HG03108 (cell line): ENCODE measurements around the gene AMPD3.

Source experiments
- ATAC-seq: cut with Tn5 transposase; IDR thresholded peaks from one replicate; pipeline ENCODE4 v1.9.1; 2021; ENCODE audit warnings: moderate library complexity; ENCODE audit not compliant: unreplicated experiment

Gene AMPD3

DNA sequence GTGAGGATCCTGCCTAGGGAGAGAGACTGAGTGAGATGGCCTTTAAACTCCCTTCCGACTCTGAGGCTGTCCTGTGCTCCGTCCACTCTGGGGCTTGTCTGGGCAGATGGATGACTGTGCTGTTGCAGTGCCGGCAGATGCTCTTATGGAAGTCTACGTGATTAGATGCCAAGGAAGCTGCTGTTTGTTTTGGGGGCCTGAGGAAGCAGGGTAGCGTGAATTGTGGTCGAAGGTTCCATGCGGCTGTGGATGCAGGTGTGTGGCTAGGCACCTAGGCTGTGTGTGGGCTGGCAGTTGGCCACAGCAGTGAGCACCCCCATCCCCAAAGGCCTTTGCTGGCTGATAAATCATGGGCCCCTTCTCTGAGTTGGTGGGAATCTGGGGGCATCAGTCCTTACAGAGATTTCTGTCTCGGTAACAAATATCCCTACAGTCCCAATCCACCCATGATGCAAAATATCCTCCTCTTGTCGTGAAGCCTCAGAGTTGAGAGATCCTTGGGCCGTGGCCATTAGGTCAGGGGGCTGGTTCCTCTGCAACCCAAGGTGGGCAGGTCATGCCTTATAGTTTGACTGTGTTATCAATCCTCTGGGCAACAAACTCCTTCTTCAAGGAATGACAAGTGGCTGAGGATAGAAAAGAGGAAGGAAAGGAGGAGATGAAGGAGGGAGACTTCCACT is 31.2 kb downstream of the AMPD3 start:
- ATAC-seq, result no peak

DNA sequence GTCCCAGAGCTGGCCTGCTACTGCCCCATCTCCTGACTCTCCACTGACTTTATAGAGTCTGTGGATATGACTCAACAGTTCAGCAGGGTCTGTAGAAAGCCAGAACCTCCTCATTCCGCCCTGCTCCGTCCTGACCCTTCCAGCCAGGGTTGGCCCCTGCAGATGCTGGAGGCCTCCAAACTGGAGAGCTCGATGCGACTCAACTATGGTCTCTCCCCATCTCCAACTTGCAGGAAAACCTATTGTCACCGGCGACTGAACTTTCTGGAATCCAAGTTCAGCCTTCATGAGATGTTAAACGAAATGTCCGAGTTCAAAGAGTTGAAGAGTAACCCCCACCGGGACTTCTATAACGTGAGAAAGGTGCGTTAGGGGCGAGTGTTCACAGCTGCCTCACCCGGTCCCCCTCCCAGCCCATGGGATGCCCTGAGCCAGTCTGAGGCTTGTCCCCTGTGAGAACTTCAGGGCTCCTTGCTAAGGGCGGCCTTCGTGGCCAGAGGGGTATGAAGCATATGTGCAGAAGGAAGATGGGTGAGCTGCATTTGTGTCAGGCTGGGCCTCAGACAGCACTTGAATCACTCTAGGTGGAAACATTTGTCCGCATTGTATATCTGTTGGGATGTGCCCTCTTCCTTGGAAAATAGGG is 32.1 kb downstream of the AMPD3 start:
- no peak for ATAC-seq

DNA sequence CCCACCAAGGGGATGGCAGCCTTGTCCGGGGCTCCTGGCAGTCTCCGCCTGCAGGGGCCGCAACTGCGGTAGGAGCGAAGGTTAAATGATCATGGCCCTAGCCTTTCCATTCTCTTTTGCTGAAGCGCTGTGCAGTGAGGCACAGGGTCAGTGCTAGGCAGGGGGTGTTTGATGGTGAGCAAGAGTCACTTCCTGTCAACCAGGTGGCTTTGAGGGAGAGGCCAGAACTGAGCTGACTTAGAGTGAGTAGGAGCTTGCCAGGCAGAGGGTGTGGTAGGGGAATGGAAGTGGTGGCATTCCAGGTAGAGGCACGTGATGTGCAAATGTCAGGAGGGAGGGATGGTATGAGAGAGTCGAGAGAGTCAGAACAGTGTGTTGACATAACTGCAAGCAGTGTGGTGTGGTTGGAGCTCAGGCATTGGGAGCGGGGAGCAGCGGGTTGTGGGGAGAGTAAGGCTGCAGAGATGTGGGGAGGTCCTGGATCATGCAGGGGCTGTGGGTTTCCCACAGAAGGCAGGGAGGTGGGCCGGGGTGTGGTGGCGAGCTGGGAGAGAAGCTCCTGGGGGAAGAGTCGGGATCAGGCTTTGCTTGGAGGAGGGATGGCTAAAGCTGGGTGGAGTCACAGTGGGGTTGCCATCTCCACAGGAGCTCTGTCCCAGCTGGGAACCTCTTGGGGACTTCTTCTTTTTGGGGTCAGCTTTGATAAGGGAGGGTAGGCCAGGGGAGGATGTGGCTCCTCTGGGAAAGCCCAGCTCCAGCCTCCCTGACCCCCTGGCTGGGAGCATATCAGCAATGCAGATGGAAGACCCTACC is 33.3 kb downstream of the AMPD3 start:
- no peak for ATAC-seq

DNA sequence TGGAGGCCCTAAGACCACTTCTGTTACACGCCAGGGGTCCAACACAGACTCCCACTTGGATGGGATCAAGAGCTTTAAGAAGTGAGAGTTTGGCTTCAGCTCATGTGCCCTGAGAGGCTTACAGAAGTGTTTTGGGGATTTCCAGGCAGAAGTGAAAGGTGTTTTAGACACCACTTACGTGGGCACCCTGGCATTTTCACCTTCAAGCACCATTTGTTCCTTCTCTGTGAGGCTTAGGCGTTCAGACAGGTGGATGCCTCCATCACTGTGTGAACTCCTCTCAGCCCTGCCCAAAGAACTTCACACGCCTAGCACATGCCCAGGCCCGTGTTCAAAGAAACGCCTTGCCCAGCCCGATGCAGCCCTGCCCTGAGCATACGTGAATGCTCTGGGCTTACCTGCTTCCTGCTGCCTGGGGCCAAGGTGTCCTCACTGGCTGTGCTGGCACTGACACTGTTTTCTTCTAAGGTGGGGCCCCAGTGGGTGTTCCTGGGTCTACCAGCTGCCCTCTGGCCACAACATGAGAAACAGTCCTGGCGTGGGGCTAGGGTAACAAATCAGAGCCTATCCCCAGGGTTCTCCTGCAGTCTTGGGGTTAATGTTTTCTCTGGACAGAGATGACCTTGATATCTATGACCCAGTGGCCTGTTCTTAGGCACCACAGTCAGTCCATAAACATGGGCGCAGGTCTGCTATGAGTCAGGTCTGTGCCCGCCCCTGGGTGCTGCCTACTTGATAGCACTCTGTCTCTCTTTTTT is 34.0 kb downstream of the AMPD3 start:
- peak; percentile 59 for ATAC-seq

DNA sequence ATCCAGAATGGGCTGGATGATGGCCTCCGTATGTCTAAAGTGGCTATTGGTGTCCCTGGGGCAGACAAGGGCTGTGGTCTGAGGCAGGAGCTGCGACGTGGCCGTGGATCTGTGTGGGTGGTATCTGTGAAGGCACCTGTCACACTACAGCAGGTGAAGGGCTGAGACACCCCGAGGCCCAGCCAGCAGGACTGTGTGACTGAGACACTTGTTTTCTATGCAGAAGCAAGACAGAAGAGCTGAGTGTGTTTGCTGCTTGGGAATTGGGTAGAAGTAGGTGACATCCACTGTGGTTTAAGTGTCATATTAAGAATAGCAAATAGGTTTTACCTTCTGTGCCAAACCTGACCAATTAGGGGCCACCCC is 35.0 kb downstream of the AMPD3 start:
- no peak for ATAC-seq

DNA sequence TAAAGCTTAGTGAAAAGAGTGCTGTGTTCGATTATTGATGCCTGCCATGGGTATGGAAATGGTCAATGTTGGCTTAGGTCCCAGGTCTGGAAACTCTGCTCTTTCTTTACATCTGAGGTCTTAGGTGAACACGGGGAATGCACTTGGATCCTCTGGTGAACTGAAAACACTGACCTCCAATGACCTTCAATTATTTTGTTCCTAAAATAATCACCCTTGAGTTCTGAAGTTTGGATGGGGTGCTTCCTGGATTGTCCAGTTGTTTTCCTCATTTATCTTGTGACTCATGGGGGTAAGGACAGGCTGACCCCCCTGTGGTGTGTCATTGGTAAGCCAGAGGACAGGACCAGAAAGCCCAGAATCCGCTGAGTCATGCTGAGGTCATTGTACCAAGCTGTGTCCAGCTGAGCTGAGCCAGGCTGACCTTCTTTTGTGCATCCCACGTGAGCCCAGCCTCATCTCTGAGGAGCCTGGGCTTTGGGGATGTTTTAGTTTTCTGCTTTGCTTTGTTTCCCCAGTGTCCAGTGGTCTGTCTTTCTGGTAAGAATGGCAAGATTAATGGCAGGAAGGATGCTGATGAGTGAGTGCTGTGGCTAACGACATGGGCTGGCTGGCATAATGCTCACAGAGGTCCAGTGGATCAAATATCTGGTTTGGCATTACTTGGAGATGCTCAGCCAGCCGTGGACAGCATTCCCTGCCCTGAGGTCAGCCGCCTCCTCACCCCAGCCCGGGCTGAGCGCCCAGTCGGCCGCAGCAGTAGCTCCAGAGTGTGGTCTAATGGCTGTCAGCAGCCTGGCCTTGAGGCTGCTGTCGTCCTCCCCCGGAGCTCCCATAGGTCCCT is 35.6 kb downstream of the AMPD3 start:
- no peak for ATAC-seq

DNA sequence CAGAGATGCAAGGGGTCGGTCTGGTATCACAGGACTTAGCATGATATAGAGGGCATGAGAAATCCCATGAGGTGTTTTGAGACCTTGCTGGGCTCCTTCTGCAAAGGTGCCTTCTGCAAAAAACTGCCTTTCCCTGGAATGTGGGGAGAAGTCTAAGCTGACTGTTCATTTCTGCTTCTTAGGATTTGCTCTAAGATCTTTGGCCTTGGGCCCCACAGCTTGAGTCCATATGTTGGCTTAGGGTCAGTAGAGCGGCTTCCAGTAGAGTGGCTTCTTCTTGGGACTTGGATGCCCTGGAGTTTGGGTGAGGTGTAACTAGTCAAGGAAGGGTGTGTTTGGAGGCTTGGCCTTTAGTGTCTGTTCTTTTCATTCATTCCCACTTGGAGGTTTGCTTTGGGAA is 37.0 kb downstream of the AMPD3 start:
- ATAC-seq, result no peak

DNA sequence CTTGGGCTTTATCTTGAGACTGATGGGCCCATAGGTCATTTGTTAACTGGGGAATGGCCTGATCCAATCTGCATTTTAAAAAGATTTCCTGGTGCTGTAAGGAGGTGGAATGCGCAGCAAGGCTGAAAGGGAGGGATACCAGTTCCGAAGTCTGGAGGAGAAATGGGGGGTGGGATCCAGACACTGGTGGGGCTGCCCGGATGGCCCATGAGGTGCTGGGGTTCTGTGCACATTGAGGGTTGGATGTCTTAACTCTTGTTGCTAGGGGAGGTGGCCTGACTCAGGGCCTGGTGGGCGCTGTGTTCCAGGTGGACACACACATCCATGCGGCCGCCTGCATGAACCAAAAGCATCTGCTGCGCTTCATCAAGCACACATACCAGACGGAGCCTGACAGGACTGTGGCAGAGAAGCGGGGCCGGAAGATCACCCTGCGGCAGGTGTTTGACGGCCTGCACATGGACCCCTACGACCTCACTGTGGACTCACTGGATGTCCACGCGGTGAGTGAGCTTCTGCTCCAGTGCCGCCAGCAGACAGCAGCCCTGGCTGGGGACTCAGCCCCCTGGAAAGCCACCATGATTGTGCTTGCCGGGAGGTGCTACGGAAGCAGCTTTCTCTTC is 38.1 kb downstream of the AMPD3 start:
- ATAC-seq, result no peak

DNA sequence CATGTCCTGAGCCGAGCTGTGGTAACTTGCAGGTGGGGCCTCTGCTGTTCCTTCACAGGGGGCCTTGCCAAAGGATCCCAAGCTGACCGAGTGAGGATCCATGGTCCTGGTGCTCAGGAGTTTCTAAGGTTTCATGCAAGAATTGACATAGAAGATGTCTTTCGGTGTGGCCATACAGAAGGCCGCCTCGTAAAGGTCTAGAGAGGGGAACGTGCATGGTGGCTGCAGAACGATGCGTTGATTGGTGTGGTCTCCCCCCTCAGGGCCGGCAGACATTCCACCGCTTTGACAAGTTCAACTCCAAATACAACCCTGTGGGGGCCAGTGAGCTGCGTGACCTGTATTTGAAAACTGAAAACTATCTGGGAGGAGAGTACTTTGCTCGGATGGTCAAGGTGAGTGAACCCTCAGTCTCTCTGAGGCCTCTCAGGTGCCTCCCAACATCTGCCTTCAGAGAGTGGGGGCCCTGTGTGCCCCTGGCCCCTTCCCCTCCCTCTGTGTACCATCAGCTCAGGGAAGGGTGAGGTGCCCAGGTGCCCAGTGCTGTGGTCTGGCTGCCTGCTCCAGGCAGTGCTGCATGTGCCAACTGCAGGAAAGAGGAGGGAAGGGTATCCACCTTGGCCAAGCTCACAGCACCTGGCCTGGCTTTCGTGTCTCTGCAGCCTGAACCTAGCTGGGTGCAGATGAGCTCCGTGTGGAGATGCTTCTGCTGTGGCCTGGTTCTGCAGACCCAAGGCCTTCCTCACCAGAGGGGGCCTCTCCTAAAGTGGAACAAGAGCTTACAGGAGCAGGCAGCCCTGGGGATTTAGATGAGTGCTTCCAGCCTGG is 39.8 kb downstream of the AMPD3 start:
- ATAC-seq, result no peak

DNA sequence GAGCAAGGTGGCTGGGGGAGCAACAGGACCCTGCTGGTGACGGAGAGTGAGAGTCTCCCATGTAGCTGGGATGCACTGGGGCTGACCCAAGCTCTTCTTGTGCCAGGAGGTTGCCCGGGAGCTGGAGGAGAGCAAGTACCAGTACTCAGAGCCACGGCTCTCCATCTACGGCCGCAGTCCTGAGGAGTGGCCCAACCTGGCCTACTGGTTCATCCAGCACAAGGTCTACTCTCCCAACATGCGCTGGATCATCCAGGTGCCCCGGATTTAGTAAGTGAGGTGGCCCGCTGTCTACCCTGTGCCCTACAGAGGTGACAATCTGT is 40.4 kb downstream of the AMPD3 start:
- no peak for ATAC-seq

DNA sequence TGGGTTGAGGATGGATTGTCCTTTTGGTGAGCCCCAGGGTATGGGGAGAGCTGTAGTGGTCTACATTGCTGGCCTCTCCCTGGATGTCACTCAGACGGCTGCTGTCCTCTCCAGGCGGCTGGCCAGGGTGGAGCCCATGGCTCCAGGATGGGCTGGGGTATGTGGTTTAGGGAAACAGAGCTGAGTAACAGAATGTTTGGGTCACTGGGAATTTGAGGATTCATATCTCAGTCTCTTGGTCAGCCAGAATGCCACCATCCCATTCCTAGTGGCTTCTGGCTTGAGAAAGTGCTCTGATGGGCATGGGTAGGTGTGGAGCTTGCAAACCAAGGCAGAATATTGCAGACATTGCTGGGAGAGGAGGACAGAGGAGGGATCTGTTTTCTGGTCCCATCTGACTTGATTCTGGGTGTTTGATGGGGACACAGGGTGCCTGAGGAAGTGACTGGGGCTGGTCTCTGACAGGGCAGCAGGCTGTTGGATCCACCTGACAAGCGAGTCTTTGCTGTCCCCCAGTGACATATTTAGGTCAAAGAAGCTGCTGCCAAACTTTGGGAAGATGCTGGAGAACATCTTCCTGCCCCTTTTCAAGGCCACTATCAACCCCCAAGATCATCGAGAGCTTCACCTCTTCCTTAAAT is 41.4 kb downstream of the AMPD3 start:
- no peak for ATAC-seq

DNA sequence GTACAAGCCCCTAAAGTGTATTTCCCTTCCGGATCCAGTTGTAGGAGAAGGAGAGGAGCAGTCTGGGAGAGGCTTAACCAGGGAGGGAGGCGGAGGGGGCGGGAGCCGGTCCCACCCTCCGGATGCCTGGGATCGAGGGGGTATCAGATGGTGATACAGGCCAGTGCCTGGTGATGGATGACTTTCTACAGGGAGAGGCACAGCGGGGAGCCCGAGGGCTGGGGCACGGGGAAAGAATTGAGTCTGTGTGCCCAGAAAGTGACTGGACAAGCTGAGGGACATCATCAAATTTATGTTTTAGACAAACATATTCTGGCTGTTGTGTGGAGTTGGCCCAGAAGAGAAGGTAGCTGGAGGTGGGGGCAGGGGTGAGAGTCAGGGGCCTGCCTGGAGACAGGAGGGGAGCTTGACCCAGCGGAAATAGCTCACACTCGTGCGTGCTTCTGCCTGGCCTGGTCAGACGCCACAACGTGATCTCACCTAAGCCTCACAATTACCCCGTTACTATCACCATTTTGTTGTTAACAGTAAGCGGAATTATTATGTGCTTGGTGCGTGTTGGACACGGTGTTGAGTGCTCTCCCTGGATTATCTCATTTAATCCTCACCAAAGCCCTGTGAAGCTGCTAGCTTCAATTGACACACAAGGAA is 42.4 kb downstream of the AMPD3 start:
- no peak for ATAC-seq

DNA sequence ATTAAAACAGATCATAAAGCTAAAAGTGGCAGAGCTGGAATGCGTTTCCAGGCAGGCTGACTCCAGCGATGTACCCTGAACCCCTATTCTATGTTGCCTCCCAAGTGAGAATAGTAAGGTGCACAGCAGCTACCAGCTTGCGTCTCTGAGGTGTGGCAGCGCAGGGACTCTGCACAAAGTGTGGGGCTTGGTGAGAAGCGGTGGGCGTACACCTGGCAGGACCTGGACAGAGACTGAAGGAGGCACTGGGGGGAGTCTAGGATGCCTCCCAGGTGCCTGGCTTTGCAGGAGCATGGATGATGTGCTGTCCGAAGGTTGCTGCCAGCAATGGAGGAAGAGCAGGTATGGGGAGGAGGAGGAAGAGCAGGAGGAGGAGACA is 42.9 kb downstream of the AMPD3 start:
- ATAC-seq, result no peak

DNA sequence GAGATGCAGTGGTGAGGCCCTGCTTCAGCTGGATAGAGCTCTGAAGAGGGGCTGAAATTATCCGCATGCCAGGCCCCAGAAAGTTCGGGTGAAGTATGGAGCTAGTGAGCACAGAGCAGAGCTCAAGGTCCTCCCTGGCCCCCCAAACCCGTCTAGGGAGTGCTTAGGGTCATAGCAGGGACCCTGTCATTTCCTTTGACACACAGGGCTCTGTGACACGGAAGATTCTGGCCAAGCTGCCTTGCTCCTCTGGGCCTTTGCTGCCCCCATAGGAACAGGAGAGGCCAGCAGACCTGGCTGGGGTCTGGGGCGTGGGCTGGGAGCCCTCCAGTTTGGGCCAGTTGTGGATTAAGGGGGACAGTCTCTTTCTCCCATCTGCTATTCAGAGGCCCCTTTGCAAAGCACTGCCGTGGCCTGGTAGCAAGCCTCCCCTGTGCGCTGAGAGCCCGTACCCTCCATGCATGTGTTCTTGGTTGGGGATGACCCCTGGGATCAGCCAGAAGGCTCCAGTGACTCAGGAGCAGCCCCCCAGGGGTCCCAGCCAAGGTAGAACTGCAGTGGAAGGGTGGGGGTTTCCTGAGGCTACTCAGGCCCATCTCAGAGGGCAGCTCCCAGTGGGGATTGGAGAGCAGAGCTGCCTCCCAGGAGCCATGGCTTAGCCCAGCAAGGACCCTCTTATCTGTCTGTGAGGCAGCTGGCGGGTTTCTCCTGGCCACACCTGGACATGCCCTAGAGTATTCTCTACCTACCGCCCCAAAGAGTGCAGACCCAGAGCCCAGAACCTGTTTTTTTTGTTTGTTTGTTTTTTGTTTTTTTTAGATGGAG is 43.6 kb downstream of the AMPD3 start:
- no peak for ATAC-seq

DNA sequence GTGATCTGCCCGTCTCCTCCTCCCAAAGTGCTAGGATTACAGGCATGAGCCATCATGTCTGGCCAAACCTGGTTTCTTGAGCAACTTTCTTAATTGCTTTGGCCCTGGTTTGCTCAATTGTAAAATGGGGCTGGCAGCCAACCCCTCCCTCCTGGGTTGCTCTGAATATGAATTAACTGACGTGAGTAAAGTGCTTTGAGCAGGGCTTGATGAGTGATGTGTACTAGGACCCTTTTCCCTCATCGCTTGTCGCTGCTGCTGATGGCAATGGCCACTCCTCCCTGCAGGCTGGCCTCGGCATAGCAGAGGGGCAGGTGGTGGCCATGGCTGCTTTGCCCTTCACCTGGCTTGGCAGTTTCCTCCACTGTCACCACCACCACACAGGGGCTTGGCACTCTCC is 44.4 kb downstream of the AMPD3 start:
- no peak for ATAC-seq

DNA sequence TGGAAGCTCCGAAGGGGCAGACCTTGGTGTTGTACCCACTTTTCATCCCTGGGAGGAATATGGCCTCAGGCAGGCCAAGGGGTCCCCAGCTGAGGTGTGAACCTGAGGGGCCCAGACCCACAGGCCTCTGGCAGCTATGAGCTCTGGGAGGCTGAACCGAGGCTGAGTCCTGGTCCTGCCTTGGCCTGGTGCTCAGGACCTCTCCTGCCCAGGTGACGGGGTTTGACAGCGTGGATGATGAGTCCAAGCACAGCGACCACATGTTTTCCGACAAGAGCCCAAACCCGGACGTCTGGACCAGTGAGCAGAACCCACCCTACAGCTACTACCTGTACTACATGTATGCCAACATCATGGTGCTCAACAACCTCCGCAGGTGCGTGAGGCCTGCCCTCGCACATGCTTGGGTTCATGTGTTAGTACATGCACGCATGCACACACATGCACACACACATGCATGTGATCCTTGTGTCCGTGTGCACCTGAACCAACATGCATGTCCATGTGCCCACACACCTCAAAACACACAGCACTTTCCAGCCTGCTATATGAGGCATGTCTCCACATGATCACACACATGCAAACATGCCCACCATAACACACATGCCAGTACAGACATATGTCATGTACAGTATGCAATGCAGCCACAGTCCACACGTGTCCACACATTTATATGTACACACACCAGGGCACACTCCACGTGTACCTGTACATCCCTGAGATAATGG is 45.0 kb downstream of the AMPD3 start:
- no peak for ATAC-seq
